DOHH2 (cell line): ENCODE measurements around the gene AKT2.
"Not testable (repeated sequence)": the region's sequence is repeated elsewhere in the genome, so short reads cannot be mapped to it uniquely, and the experiment has no call there.

ENCODE experiments used
- H3F3A ChIP-seq: fragments of 200-600 bp; sonication (generic), shearing (Covaris generic); 2 replicates; pipeline ENCODE4 v1.6.0; 2016; ENCODE audit warnings: antibody characterized with exemption, mild to moderate bottlenecking; ENCODE audit not compliant: control insufficient read depth, insufficient read depth
- H3K27ac ChIP-seq: fragments of 200-600 bp; sonication (generic); 2 replicates; pipeline ENCODE4 v1.5.1; 2014; ENCODE audit warnings: low read depth, mild to moderate bottlenecking, low read length, moderate library complexity
- H3K27me3 ChIP-seq: fragments of 200-600 bp; sonication (generic); 2 replicates; pipeline ENCODE4 v1.6.1; 2014; ENCODE audit warnings: mild to moderate bottlenecking, low read length, mixed read lengths; ENCODE audit not compliant: control insufficient read depth
- H3K36me3 ChIP-seq: fragments of 200-600 bp; sonication (generic); 2 replicates; pipeline ENCODE4 v1.6.1; 2014; ENCODE audit warnings: mild to moderate bottlenecking, low read length, moderate library complexity, mixed read lengths; ENCODE audit not compliant: control insufficient read depth
- H3K4me1 ChIP-seq: fragments of 200-600 bp; sonication (generic); 2 replicates; pipeline ENCODE4 v1.6.1; 2014; ENCODE audit warnings: mild to moderate bottlenecking, low read length, mixed read lengths; ENCODE audit not compliant: control insufficient read depth
- H3K4me2 ChIP-seq: fragments of 200-600 bp; sonication (generic); 2 replicates; pipeline ENCODE4 v1.6.0; 2014; ENCODE audit warnings: mild to moderate bottlenecking, low read length, moderate library complexity
- H3K4me3 ChIP-seq: fragments of 200-600 bp; sonication (generic); 2 replicates; pipeline ENCODE4 v1.5.1; 2014; ENCODE audit warnings: mild to moderate bottlenecking, low read length, mixed read lengths
- H3K79me2 ChIP-seq: fragments of 200-600 bp; sonication (generic); 2 replicates; pipeline ENCODE4 v1.6.1; 2014; ENCODE audit warnings: mild to moderate bottlenecking, low read length, mixed read lengths; ENCODE audit not compliant: control insufficient read depth
- H3K9me2 ChIP-seq: fragments of 200-600 bp; sonication (generic); replicated peaks from 2 replicates; pipeline ENCODE4 v1.6.1; 2014; ENCODE audit warnings: mild to moderate bottlenecking, low read length, mixed read lengths; ENCODE audit not compliant: control insufficient read depth
- H3K9me3 ChIP-seq: fragments of 200-600 bp; sonication (generic); 2 replicates; pipeline ENCODE4 v1.6.1; 2014; ENCODE audit warnings: antibody characterized with exemption, low read length, mixed read lengths; ENCODE audit not compliant: control insufficient read depth, insufficient read depth
- H4K20me1 ChIP-seq: fragments of 200-600 bp; sonication (generic); 2 replicates; pipeline ENCODE4 v1.6.0; 2014; ENCODE audit warnings: low read depth, mild to moderate bottlenecking, antibody characterized with exemption, low read length, moderate library complexity; ENCODE audit not compliant: control insufficient read depth, insufficient read depth
- CTCF ChIP-seq: fragments of 200-600 bp; sonication (generic); IDR thresholded peaks from one replicate; pipeline ENCODE4 v1.5.1; 2014; ENCODE audit warnings: antibody characterized with exemption, mild to moderate bottlenecking, low read depth, low read length; ENCODE audit not compliant: poor library complexity, severe bottlenecking
- EZH2phosphoT487 ChIP-seq: fragments of 200-600 bp; sonication (generic); IDR thresholded peaks from 2 replicates; pipeline ENCODE4 v1.6.1; 2017; ENCODE audit warnings: borderline replicate concordance, mild to moderate bottlenecking, antibody characterized with exemption, low read length, moderate library complexity, mixed read lengths

AKT2 gene

GRCh38 chr19:40284501-40285352, at the start of gene AKT2:
TSS of gene AKT2 (minus strand) at chr19:40285345. CDS start at chr19:40265267, 20,078 bp downstream.
- H3K4me2 ChIP-seq: peak within 1 kb of the TSS; percentile 89
- H3K4me3 ChIP-seq: peak within 1 kb of the TSS; percentile 79
- peaks cover 10% of the 10 kb centered on the region for H3F3A ChIP-seq
- no peak for TF ChIP-seq CTCF
- no peak for TF ChIP-seq EZH2phosphoT487
- H3K79me2 ChIP-seq: peaks cover 51% of the 10 kb centered on the region
- H4K20me1 ChIP-seq: 0 out of 2 replicates have a peak, but pooled peaks cover 5% of the 10 kb centered on the region
- H3K9me3 ChIP-seq: no peaks in the 10 kb centered on the region
- no peaks in the 10 kb centered on the region for H3K27me3 ChIP-seq
- H3K36me3 ChIP-seq: peaks cover 31% of the 10 kb centered on the region
- H3K9me2 ChIP-seq: no peaks in the 10 kb centered on the region
- H3K27ac ChIP-seq: peak within 1 kb of the TSS; percentile 84
- H3K4me1 ChIP-seq: peaks cover 56% of the 10 kb centered on the region

DNA sequence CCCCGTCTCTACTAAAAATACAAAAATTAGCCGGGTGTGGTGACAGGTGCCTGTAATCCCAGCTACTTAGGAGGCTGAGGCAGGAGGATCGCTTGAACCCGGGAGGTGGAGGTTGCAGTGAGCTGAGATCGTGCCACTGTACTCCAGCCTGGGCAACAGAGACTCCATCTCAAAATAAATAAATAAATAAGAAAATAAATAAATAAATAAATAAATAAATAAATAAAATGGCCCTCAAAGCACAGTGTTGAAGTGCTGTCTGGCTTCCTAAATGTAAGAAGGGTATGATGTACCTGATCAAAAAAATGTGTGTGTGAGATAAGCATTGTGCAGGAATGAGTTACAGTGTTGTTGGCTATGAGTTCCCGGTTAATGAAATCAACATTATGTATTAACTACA, 47.9 kb upstream of the AKT2 start:
- H3F3A ChIP-seq, H3K4me2 ChIP-seq, H3K27ac ChIP-seq, H3K27me3 ChIP-seq, H4K20me1 ChIP-seq, H3K9me2 ChIP-seq, H3K9me3 ChIP-seq, H3K4me1 ChIP-seq, H3K4me3 ChIP-seq: not testable (repeated sequence)
- Histone ChIP-seq H3K36me3 (peaks cover 56% of the 10 kb centered on the region), H3K79me2 (peaks cover 12% of the 10 kb centered on the region; the same call in 1 of the 2 replicates)

- TF ChIP-seq EZH2phosphoT487 (no peak), CTCF (no peak)
- Histone ChIP-seq H3K9me2 (no peaks in the 10 kb centered on the region), H3K9me3 (no peaks in the 10 kb centered on the region), H3F3A (no peaks in the 10 kb centered on the region), H3K36me3 (peaks cover 61% of the 10 kb centered on the region), H3K79me2 (peaks cover 9% of the 10 kb centered on the region; the same call in 1 of the 2 replicates), H3K27ac (no peak overlapping the region), H3K27me3 (no peaks in the 10 kb centered on the region), H4K20me1 (no peaks in the 10 kb centered on the region), H3K4me2 (no peak overlapping the region), H3K4me1 (no peaks in the 10 kb centered on the region), H3K4me3 (no peak overlapping the region)
Measured at GRCh38 chr19:40332669-40333068, 47.5 kb upstream of the AKT2 start.

- Histone ChIP-seq H3K4me2 (no peak overlapping the region), H3K9me2 (no peaks in the 10 kb centered on the region), H3K4me3 (no peak overlapping the region), H3K79me2 (no peaks in the 10 kb centered on the region), H3K36me3 (peaks cover 64% of the 10 kb centered on the region), H3K9me3 (no peaks in the 10 kb centered on the region), H4K20me1 (no peaks in the 10 kb centered on the region), H3K27ac (no peak overlapping the region), H3K4me1 (no peaks in the 10 kb centered on the region), H3F3A (no peaks in the 10 kb centered on the region), H3K27me3 (no peaks in the 10 kb centered on the region)
- no peak for TF ChIP-seq EZH2phosphoT487
- TF ChIP-seq CTCF: no peak
Measured at GRCh38 chr19:40331052-40331451, 45.9 kb upstream of the AKT2 start.
